K562 (cell line): ENCODE measurements around the gene TAF8. TPM values are rescaled to one million over a fixed set of nuclear protein-coding genes. Genes with fewer than 3 reads are reported as not detected.

Source experiments
- EHMT2 ChIP-seq: fragments of 450-650 bp; IDR thresholded peaks from 2 replicates; pipeline ENCODE4 v1.6.1; 2018; ENCODE audit warnings: antibody characterized with exemption
- ESRRB ChIP-seq: fragments of 250-450 bp; sonication (Bioruptor Pico); IDR thresholded peaks from 2 replicates; pipeline ENCODE4 v1.5.0; 2020; ENCODE audit warnings: mild to moderate bottlenecking, moderate library complexity, borderline replicate concordance
- ILK ChIP-seq: fragments of 450-650 bp; IDR thresholded peaks from 2 replicates; pipeline ENCODE4 v1.6.1; 2016; ENCODE audit warnings: missing genetic modification characterization, low read depth, mild to moderate bottlenecking, missing compliant biosample characterization, moderate library complexity, borderline replicate concordance
- MEF2D ChIP-seq: conservative IDR thresholded peaks from 2 replicates; pipeline ENCODE4 v1.6.1; 2016; ENCODE audit warnings: low read depth, missing genetic modification characterization, missing compliant biosample characterization
- POLR2B ChIP-seq: fragments of 450-650 bp; IDR thresholded peaks from 2 replicates; pipeline ENCODE4 v1.6.1; 2018; ENCODE audit warnings: low read depth; ENCODE audit not compliant: partially characterized antibody
- POLR2G ChIP-seq: fragments of 200-400 bp; formaldehyde crosslinking; IDR thresholded peaks from 2 replicates; pipeline ENCODE4 v1.6.1; 2017; ENCODE audit warnings: low read depth, mild to moderate bottlenecking, antibody characterized with exemption, low read length, moderate library complexity
- PRMT5 ChIP-seq: sonication (generic); formaldehyde crosslinking; IDR thresholded peaks from 2 replicates; pipeline ENCODE4 v1.5.0; 2020; ENCODE audit warnings: missing genetic modification reagents
- RBM25 ChIP-seq: fragments of 200-400 bp; formaldehyde crosslinking; IDR thresholded peaks from 2 replicates; pipeline ENCODE4 v1.6.1; 2018; ENCODE audit warnings: low read length, low read depth, moderate library complexity; ENCODE audit not compliant: severe bottlenecking
- RNF2 ChIP-seq: sonication (generic); IDR thresholded peaks from 2 replicates; pipeline ENCODE4 v1.6.1; 2016
- SMARCA4 ChIP-seq: fragments of 450-650 bp; IDR thresholded peaks from 2 replicates; pipeline ENCODE4 v1.6.1; 2016
- SMC3 ChIP-seq: conservative IDR thresholded peaks from 2 replicates; pipeline ENCODE4 v1.6.1; 2011; ENCODE audit warnings: low read depth, low read length, improper control_type of control experiment; ENCODE audit not compliant: insufficient read depth
- TCFL5 ChIP-seq: fragments of 250-450 bp; sonication (Bioruptor Pico); conservative IDR thresholded peaks from 2 replicates; pipeline ENCODE4 v1.6.1; 2021; ENCODE audit warnings: mild to moderate bottlenecking, moderate library complexity, matching md5 sums
- TEAD4 ChIP-seq, 2 experiments: sonication (generic) in 1 of 2; formaldehyde crosslinking in 1 of 2; IDR thresholded peaks; 2 replicates each; pipeline versions ENCODE4 v1.6.1 to v1.8.0; 2012 to 2022; ENCODE audit warnings: borderline replicate concordance in 1 of 2, inconsistent platforms in 1 of 2, low read length in 1 of 2, mild to moderate bottlenecking in 1 of 2, missing genetic modification reagents in 1 of 2
- ZMIZ1 ChIP-seq, 2 experiments: fragments of 150-350 bp in 1 of 2; IDR thresholded peaks; 2 replicates each; pipeline ENCODE4 v1.6.1; 2012 to 2016; ENCODE audit warnings: low read depth in 2 of 2, low read length in 2 of 2, mild to moderate bottlenecking in 1 of 2, moderate library complexity in 1 of 2
- ZNF395 ChIP-seq: fragments of 200-800 bp; sonication (Bioruptor generic); IDR thresholded peaks from 2 replicates; pipeline ENCODE4 v1.6.1; 2017; ENCODE audit warnings: missing genetic modification characterization, missing compliant biosample characterization
- ZNF398 ChIP-seq: fragments of 250-450 bp; sonication (Bioruptor Pico); IDR thresholded peaks from 2 replicates; pipeline ENCODE4 v1.8.0; 2021; ENCODE audit warnings: moderate library complexity, mild to moderate bottlenecking, inconsistent platforms
- ZNF639 ChIP-seq, 2 experiments: fragments of 200-800 bp in 1 of 2; sonication (Bioruptor generic) in 1 of 2; sonication (generic) in 1 of 2; formaldehyde crosslinking in 1 of 2; IDR thresholded peaks in 1 of 2; conservative IDR thresholded peaks in 1 of 2; 2 replicates each; pipeline versions ENCODE4 v1.5.0 to v1.6.1; 2016 to 2020; ENCODE audit warnings: missing compliant biosample characterization in 1 of 2, missing genetic modification characterization in 1 of 2, missing genetic modification reagents in 1 of 2
- ZNF668 ChIP-seq: fragments of 250-450 bp; sonication (Bioruptor Pico); IDR thresholded peaks from 2 replicates; pipeline ENCODE4 v1.8.0; 2022; ENCODE audit warnings: mild to moderate bottlenecking, inconsistent platforms
- polyA plus RNA-seq, 8 experiments: library from polyadenylated mRNA; depleted of rRNA in 4 of 8; stranded (reverse) in 5 of 8; unstranded in 3 of 8; fragments of >200 nt; fragmentation: Nextera tagmentation in 2 of 8; fragmentation: Illumina TruSeq in 1 of 8; extraction: Ambion mirVana in 2 of 8; extraction: Trizol in 1 of 8; gene quantifications; 2 replicates each; pipeline versions ENCODE4 v1.2.1 to v1.2.3, GENCODE V29; 2011 to 2014; ENCODE audit warnings: inconsistent platforms in 1 of 8, missing spikeins in 1 of 8
- total RNA-seq, 7 experiments: library from RNA; depleted of rRNA in 6 of 7; stranded (reverse); fragments of >200 nt in 6 of 7; fragmentation: Illumina TruSeq in 2 of 7; extraction: Trizol in 2 of 7; gene quantifications; 2 replicates each; pipeline versions ENCODE4 v1.2.1 to v1.2.3, GENCODE V29; 2011 to 2021; ENCODE audit warnings: low replicate concordance in 1 of 7

Gene TAF8
- total and polyA plus RNA-seq, 9 of the 15 experiments (the other 6 are each of a cell fraction or from before 2014, with no cell fraction given), result 29.4 to 84.0 (median 52.6) TPM

- peak; percentile 78 for TF ChIP-seq MEF2D (tag)
- TF ChIP-seq ILK (tag), result no peak
- no peak for TF ChIP-seq SMC3
- TF ChIP-seq PRMT5, result no peak
- 0 out of 2 replicates have a peak, but pooled peaks have one; percentile 54 for TF ChIP-seq EHMT2
- TF ChIP-seq POLR2G, result no peak
- no peak for TF ChIP-seq RBM25
- TF ChIP-seq ZNF395, result peak; percentile 96
- TF ChIP-seq ZMIZ1 (IDR thresholded peaks at IDR 0.05; ENCODE audit: low read depth in 2 of 2, low read length in 2 of 2), result peak in 1 of 2 experiments; percentile 98; a peak in 2 of 4 replicates
- TF ChIP-seq RNF2, result peak; percentile 95
- TF ChIP-seq ZNF668, result no peak
- TF ChIP-seq ESRRB (CRISPR knock-in tag), result peak; percentile 49; the same call in 1 of the 2 replicates
- TF ChIP-seq TCFL5 (CRISPR knock-in tag), result peak; percentile 77; the same call in 1 of the 2 replicates
- no peak for TF ChIP-seq ZNF398
- TF ChIP-seq TEAD4 (IDR thresholded peaks at IDR 0.05; ENCODE audit: low read length), result peak; percentile 99
- TF ChIP-seq TEAD4 (CRISPR knock-in tag; IDR thresholded peaks at IDR 0.05; ENCODE audit: borderline replicate concordance), result no peak
- no peak for TF ChIP-seq POLR2B
- TF ChIP-seq ZNF639 (CRISPR knock-in tag; conservative IDR thresholded peaks at IDR 0.05 in 1 of 2, IDR thresholded peaks at IDR 0.05 in 1 of 2), result peak in 1 of 2 experiments; percentile 93; a peak in 2 of 4 replicates
- TF ChIP-seq SMARCA4, result peak; percentile 99
These were observed 33.2 kb upstream of the TAF8 start (continued) for GRCh38 chr6:42017021-42017643.
